H1 (cell line): ENCODE data around the gene TMTC2.

Experiments
- CREB1 ChIP-seq: IDR thresholded peaks from 2 replicates; pipeline ENCODE4 v1.6.1; 2012; ENCODE audit warnings: inconsistent platforms
- FOSL1 ChIP-seq: IDR thresholded peaks from 2 replicates; pipeline ENCODE4 v1.6.1; 2011; ENCODE audit warnings: mild to moderate bottlenecking, low read depth, low read length, moderate library complexity; ENCODE audit not compliant: insufficient read depth
- SIN3A ChIP-seq, 2 experiments: IDR thresholded peaks in 1 of 2; conservative IDR thresholded peaks in 1 of 2; 2 replicates each; pipeline ENCODE4 v1.6.1; 2011 to 2012; ENCODE audit warnings: low read length in 2 of 2, improper control_type of control experiment in 1 of 2, low read depth in 1 of 2, mild to moderate bottlenecking in 1 of 2
- TAF1 ChIP-seq: IDR thresholded peaks from 2 replicates; pipeline ENCODE4 v1.6.1; 2011; ENCODE audit warnings: mild to moderate bottlenecking, low read depth, low read length

- TF ChIP-seq FOSL1 (no peak), CREB1 (no peak), TAF1 (no peak), SIN3A (conservative IDR thresholded peaks at IDR 0.05 in 1 of 2, IDR thresholded peaks at IDR 0.05 in 1 of 2; ENCODE audit: low read depth in 1 of 2, low read length in 2 of 2) (no peak)
These were observed 131.7 kb downstream of the TMTC2 start for GRCh38 chr12:82818271-82819035.
